ENCODE results near the gene RALGAPA2.

- TF ChIP-seq POLR2A (IDR thresholded peaks at IDR 0.05; ENCODE audit: low read length) (no peak), GATA1 (IDR thresholded peaks at IDR 0.05; ENCODE audit: low read depth, low read length) (no peak)
Observed at GRCh38 chr20:20366551-20366875, 345.9 kb downstream of the RALGAPA2 start.
